ENCODE measurements around the gene SREBF1. TPM values are rescaled to one million over a fixed set of nuclear protein-coding genes. Genes with fewer than 3 reads are reported as not detected.

Gene SREBF1
- total RNA-seq, 2 experiments from 2014 or later, result 177 to 186 TPM

- H3K9me3 Mint-ChIP-seq, result no peaks in the 10 kb centered on the region
- CTCF ChIA-PET, result interaction anchor here (0.6 to 0.7 kb wide), 2 partner anchors 18 to 130 kb away, joined by 3 read pairs; no protein-coding TSS in a partner anchor
- DNase-seq, result no peak
- no peak overlapping the region for H3K4me3 Mint-ChIP-seq
- H3K27me3 Mint-ChIP-seq, result no peaks in the 10 kb centered on the region
- peaks cover 4% of the 10 kb centered on the region for H3K4me1 Mint-ChIP-seq
- no peak overlapping the region for H3K27ac Mint-ChIP-seq
- no peaks in the 10 kb centered on the region for H3K36me3 Mint-ChIP-seq (ENCODE audit: low read depth)
- POLR2A ChIA-PET, result no interaction called here
Measured at GRCh38 chr17:17767887-17768418, 68.8 kb downstream of the SREBF1 start.

- ChIA-PET POLR2A (no interaction called here), CTCF (interaction anchor here (0.6 to 0.7 kb wide), 2 partner anchors 18 to 130 kb away, joined by 3 read pairs; no protein-coding TSS in a partner anchor)
- no peak for DNase-seq
- Mint-ChIP-seq H3K4me1 (peaks cover 4% of the 10 kb centered on the region), H3K4me3 (no peak overlapping the region), H3K27me3 (no peaks in the 10 kb centered on the region), H3K36me3 (ENCODE audit: low read depth) (no peaks in the 10 kb centered on the region), H3K27ac (no peak overlapping the region), H3K9me3 (no peaks in the 10 kb centered on the region)
Measured at GRCh38 chr17:17767154-17767869, 69.5 kb downstream of the SREBF1 start.

GRCh38 chr17:17766744-17767120, 70.1 kb downstream of the SREBF1 start:
- no peaks in the 10 kb centered on the region for H3K27me3 Mint-ChIP-seq
- peaks cover 4% of the 10 kb centered on the region for H3K4me1 Mint-ChIP-seq
- no peaks in the 10 kb centered on the region for H3K36me3 Mint-ChIP-seq (ENCODE audit: low read depth)
- CTCF ChIA-PET, result no interaction called here
- H3K4me3 Mint-ChIP-seq, result no peak overlapping the region
- H3K27ac Mint-ChIP-seq, result no peak overlapping the region
- H3K9me3 Mint-ChIP-seq, result no peaks in the 10 kb centered on the region
- POLR2A ChIA-PET, result interaction anchor here (1.2 kb wide), 1 partner anchor 16 kb away, joined by 3 read pairs; no protein-coding TSS in a partner anchor
- DNase-seq, result no peak

DNA sequence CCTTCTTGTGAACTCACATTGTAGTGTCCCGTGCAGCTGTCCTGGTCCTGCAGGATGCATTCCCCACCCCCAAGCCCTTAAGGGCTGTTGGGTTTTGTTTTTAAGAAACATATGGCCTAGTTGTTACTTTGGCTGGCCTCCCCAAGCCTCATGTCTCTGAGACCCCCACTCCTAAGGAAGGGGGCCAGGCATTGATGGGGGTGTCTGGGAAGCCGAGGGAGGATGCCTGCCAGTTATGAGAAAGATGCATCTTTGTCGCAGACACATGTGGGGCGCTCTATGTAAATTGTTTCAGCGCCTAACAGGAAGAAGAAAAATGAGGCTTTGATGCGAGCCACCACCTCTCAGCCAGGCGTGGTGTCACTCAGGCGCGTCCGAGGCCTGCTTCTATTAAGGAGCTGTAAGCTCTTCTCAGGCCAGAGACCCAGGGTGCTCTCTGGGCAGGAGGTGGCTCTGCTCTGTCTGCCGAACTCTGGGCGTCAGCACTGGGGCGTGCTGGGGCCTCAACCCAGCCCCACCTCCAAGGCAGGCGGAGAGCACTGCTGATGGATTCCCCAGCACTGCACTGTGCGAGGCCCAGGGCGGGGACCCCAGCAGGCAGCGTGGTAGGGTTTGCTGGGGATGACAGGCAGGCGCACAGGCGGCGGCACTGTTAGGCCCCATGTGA, 70.6 kb downstream of the SREBF1 start:
- Mint-ChIP-seq H3K4me1 (peaks cover 4% of the 10 kb centered on the region), H3K36me3 (ENCODE audit: low read depth) (no peaks in the 10 kb centered on the region), H3K9me3 (no peaks in the 10 kb centered on the region), H3K4me3 (no peak overlapping the region), H3K27me3 (no peaks in the 10 kb centered on the region), H3K27ac (no peak overlapping the region)
- DNase-seq, result no peak
- CTCF ChIA-PET, result no interaction called here
- POLR2A ChIA-PET, result interaction anchor here (1.2 kb wide), 1 partner anchor 16 kb away, joined by 3 read pairs; no protein-coding TSS in a partner anchor

- no peak overlapping the region for H3K27ac Mint-ChIP-seq
- H3K27me3 Mint-ChIP-seq, result no peaks in the 10 kb centered on the region
- POLR2A ChIA-PET, result interaction anchor here (1.2 kb wide), 1 partner anchor 15 kb away, joined by 3 read pairs; no protein-coding TSS in a partner anchor
- H3K9me3 Mint-ChIP-seq, result no peaks in the 10 kb centered on the region
- H3K4me3 Mint-ChIP-seq, result no peak overlapping the region
- no peaks in the 10 kb centered on the region for H3K36me3 Mint-ChIP-seq (ENCODE audit: low read depth)
- peaks cover 4% of the 10 kb centered on the region for H3K4me1 Mint-ChIP-seq
- CTCF ChIA-PET, result no interaction called here
- no peak for DNase-seq
Measured at GRCh38 chr17:17765359-17766076, 71.3 kb downstream of the SREBF1 start.

DNA sequence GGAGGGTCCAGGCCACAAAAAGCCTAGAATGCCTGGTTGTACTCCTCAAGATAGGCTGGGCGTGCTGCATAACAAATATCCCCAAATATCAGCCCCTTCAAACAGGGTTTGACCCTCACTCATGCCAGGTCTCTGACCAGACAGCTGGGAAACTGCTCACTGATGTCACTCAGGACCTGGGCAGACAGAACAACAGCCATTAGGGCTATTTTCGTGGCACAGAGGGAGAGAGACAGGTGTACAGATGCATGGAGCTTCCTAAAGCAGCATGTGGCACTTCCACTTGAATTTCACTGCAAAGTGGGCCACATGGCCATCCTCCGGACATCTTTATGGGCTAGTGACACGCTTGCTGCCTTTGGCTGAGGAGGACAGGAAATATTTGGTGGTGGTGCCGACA, 73.1 kb downstream of the SREBF1 start:
- no peak overlapping the region for H3K27ac Mint-ChIP-seq
- H3K4me1 Mint-ChIP-seq, result peaks cover 4% of the 10 kb centered on the region
- POLR2A ChIA-PET, result no interaction called here
- CTCF ChIA-PET, result no interaction called here
- DNase-seq, result no peak
- no peaks in the 10 kb centered on the region for H3K36me3 Mint-ChIP-seq (ENCODE audit: low read depth)
- no peak overlapping the region for H3K4me3 Mint-ChIP-seq
- no peaks in the 10 kb centered on the region for H3K9me3 Mint-ChIP-seq
- H3K27me3 Mint-ChIP-seq, result no peaks in the 10 kb centered on the region

DNA sequence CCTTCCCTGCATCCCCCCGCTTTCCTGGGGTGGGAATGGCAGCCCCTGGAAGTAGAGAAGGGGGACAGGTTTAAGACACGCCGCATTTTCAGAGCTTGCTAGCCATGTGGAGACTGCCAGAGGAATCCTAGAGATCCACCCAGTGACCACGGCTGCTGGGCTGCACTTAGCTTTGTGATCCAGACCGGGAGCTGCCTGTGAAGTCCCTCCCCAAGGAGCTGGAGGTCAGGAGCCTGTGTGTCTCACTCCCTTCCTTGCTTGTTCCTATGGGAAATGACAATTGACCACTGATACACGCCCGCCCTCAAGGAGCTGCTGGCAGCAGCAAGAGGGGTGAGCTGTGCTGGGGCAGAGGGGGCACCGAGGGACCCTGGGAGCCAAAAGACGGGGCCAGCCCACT, 73.7 kb downstream of the SREBF1 start:
- Mint-ChIP-seq H3K9me3 (no peaks in the 10 kb centered on the region), H3K27ac (no peak overlapping the region), H3K4me3 (no peak overlapping the region), H3K36me3 (ENCODE audit: low read depth) (no peaks in the 10 kb centered on the region), H3K27me3 (no peaks in the 10 kb centered on the region), H3K4me1 (peaks cover 4% of the 10 kb centered on the region)
- no peak for DNase-seq
- ChIA-PET CTCF (no interaction called here), POLR2A (no interaction called here)

- ChIA-PET POLR2A (no interaction called here), CTCF (interaction anchor here (1.1 kb wide), 1 partner anchor 12 kb away, joined by 3 read pairs; no protein-coding TSS in a partner anchor)
- no peak overlapping the region for H3K27ac Mint-ChIP-seq
- H3K9me3 Mint-ChIP-seq, result no peaks in the 10 kb centered on the region
- no peaks in the 10 kb centered on the region for H3K27me3 Mint-ChIP-seq
- H3K36me3 Mint-ChIP-seq (ENCODE audit: low read depth), result no peaks in the 10 kb centered on the region
- H3K4me1 Mint-ChIP-seq, result peaks cover 6% of the 10 kb centered on the region
- H3K4me3 Mint-ChIP-seq, result no peak overlapping the region
- DNase-seq, result no peak
Measured at GRCh38 chr17:17762744-17763105, 74.1 kb downstream of the SREBF1 start.

Other genes with a start within 250 kb of the SREBF1 start
- 10 to 100 TPM; 17.2 to 22.0 TPM for gene PEMT, start 245.3 kb downstream of the SREBF1 start, total RNA-seq
- 10 to 100 TPM; 16.7 TPM for gene RAI1, start 155.5 kb downstream of the SREBF1 start, total RNA-seq
- gene TOM1L2, start 135.4 kb upstream of the SREBF1 start, total RNA-seq, result 10 to 100 TPM; 29.3 to 30.3 TPM
- not detected for gene DRC3, start 135.9 kb upstream of the SREBF1 start, total RNA-seq
- 10 to 100 TPM; 22.1 to 22.3 TPM for gene ATPAF2, start 202.2 kb upstream of the SREBF1 start, total RNA-seq
- gene GID4, start 202.4 kb upstream of the SREBF1 start, total RNA-seq, result 10 to 100 TPM in 1 of 2 experiments, 1 to 10 TPM in 1; 9.3 to 10.2 TPM